ENCODE data around the gene BRAT1.

- TF ChIP-seq EZH2 (IDR thresholded peaks at IDR 0.05; ENCODE audit: borderline replicate concordance, low read length) (no peak), CTCF (IDR thresholded peaks at IDR 0.05; ENCODE audit: low read length) (no peak)
Measured at GRCh38 chr7:2530071-2530987, 25.0 kb downstream of the BRAT1 start.
